MG63 (cell line): ENCODE data around the gene DYNC2LI1. TPM values are rescaled to one million over a fixed set of nuclear protein-coding genes. Genes with fewer than 3 reads are reported as not detected.

Source experiments
- DNase-seq: peaks from one replicate; pipeline ENCODE4 v3.0.0-alpha.2; 2020
- H3K27me3 ChIP-seq: fragments of 250-450 bp; sonication (Bioruptor Pico); 2 replicates; pipeline ENCODE4 v1.5.1; 2020; ENCODE audit warnings: mild to moderate bottlenecking, moderate library complexity
- H3K36me3 ChIP-seq: fragments of 250-450 bp; sonication (Bioruptor Pico); 2 replicates; pipeline ENCODE4 v1.5.1; 2020; ENCODE audit warnings: mild to moderate bottlenecking, moderate library complexity
- H3K4me3 ChIP-seq: fragments of 250-450 bp; sonication (Bioruptor Pico); 2 replicates; pipeline ENCODE4 v1.5.1; 2020; ENCODE audit warnings: mild to moderate bottlenecking, moderate library complexity
- H3K9me3 ChIP-seq: fragments of 250-450 bp; sonication (Bioruptor Pico); 2 replicates; pipeline ENCODE4 v1.5.1; 2020; ENCODE audit warnings: mild to moderate bottlenecking, moderate library complexity
- total RNA-seq: library from RNA; depleted of rRNA; stranded (reverse); fragments of >200 nt; shearing (Covaris generic); gene quantifications from 2 replicates; pipeline ENCODE4 v1.2.3, GENCODE V29; 2014; ENCODE audit warnings: low replicate concordance

The DYNC2LI1 gene
- total RNA-seq, 1 experiment from 2014 or later, result 22.4 TPM

- Histone ChIP-seq H3K27me3 (no peaks in the 10 kb centered on the region), H3K4me3 (no peak overlapping the region), H3K9me3 (no peaks in the 10 kb centered on the region), H3K36me3 (no peaks in the 10 kb centered on the region; the same call in 1 of the 2 replicates)
- no peak for DNase-seq
Observed at GRCh38 chr2:43794956-43795355, 21.1 kb downstream of the DYNC2LI1 start.

- H3K9me3 ChIP-seq, result no peaks in the 10 kb centered on the region
Observed at GRCh38 chr2:43796206-43796605, 22.4 kb downstream of the DYNC2LI1 start.

GRCh38 chr2:43798300-43798699, 24.5 kb downstream of the DYNC2LI1 start:
- no peak overlapping the region for H3K4me3 ChIP-seq
- DNase-seq, result no peak
- no peaks in the 10 kb centered on the region for H3K36me3 ChIP-seq
- no peaks in the 10 kb centered on the region for H3K9me3 ChIP-seq
- no peaks in the 10 kb centered on the region for H3K27me3 ChIP-seq

More at GRCh38 chr2:43796206-43796605, 22.4 kb downstream of the DYNC2LI1 start:
- H3K4me3 ChIP-seq, result no peak overlapping the region
- H3K27me3 ChIP-seq, result no peaks in the 10 kb centered on the region
- DNase-seq, result no peak
- H3K36me3 ChIP-seq, result no peaks in the 10 kb centered on the region; the same call in 1 of the 2 replicates

- no peaks in the 10 kb centered on the region for H3K27me3 ChIP-seq
- no peak for DNase-seq
- no peaks in the 10 kb centered on the region for H3K36me3 ChIP-seq
- H3K4me3 ChIP-seq, result no peak overlapping the region
- no peaks in the 10 kb centered on the region for H3K9me3 ChIP-seq
Observed at GRCh38 chr2:43800894-43801293, 27.1 kb downstream of the DYNC2LI1 start.

- no peak overlapping the region for H3K4me3 ChIP-seq
- H3K9me3 ChIP-seq, result no peaks in the 10 kb centered on the region
- no peak for DNase-seq
- no peaks in the 10 kb centered on the region for H3K36me3 ChIP-seq
- no peaks in the 10 kb centered on the region for H3K27me3 ChIP-seq
Observed at GRCh38 chr2:43802135-43802534, 28.3 kb downstream of the DYNC2LI1 start.

GRCh38 chr2:43803113-43803512, 29.3 kb downstream of the DYNC2LI1 start:
- H3K27me3 ChIP-seq, result no peaks in the 10 kb centered on the region
- H3K36me3 ChIP-seq, result no peaks in the 10 kb centered on the region
- no peak overlapping the region for H3K4me3 ChIP-seq
- H3K9me3 ChIP-seq, result no peaks in the 10 kb centered on the region
- DNase-seq, result no peak

GRCh38 chr2:43806719-43807031, 32.8 kb downstream of the DYNC2LI1 start:
- no peaks in the 10 kb centered on the region for H3K27me3 ChIP-seq
- no peaks in the 10 kb centered on the region for H3K9me3 ChIP-seq
- H3K36me3 ChIP-seq, result no peaks in the 10 kb centered on the region
- no peak overlapping the region for H3K4me3 ChIP-seq
- no peak for DNase-seq

- no peak for DNase-seq
- Histone ChIP-seq H3K4me3 (no peak overlapping the region), H3K36me3 (no peaks in the 10 kb centered on the region), H3K27me3 (no peaks in the 10 kb centered on the region), H3K9me3 (no peaks in the 10 kb centered on the region)
Observed at GRCh38 chr2:43810452-43810851, 36.6 kb downstream of the DYNC2LI1 start.

GRCh38 chr2:43810888-43811287, 37.0 kb downstream of the DYNC2LI1 start:
- Histone ChIP-seq H3K36me3 (no peaks in the 10 kb centered on the region), H3K27me3 (no peaks in the 10 kb centered on the region)
- DNase-seq, result no peak

GRCh38 chr2:43812006-43812405, 38.2 kb downstream of the DYNC2LI1 start:
- Histone ChIP-seq H3K36me3 (no peaks in the 10 kb centered on the region), H3K4me3 (no peak overlapping the region), H3K9me3 (no peaks in the 10 kb centered on the region), H3K27me3 (no peaks in the 10 kb centered on the region)
- no peak for DNase-seq

More at GRCh38 chr2:43810888-43811287, 37.0 kb downstream of the DYNC2LI1 start:
- H3K9me3 ChIP-seq, result no peaks in the 10 kb centered on the region
- H3K4me3 ChIP-seq, result no peak overlapping the region

GRCh38 chr2:43812947-43813346, 39.1 kb downstream of the DYNC2LI1 start:
- Histone ChIP-seq H3K36me3 (no peaks in the 10 kb centered on the region), H3K9me3 (no peaks in the 10 kb centered on the region), H3K4me3 (no peak overlapping the region), H3K27me3 (no peaks in the 10 kb centered on the region)
- no peak for DNase-seq

GRCh38 chr2:43814711-43815110, 40.9 kb downstream of the DYNC2LI1 start:
- H3K9me3 ChIP-seq, result no peaks in the 10 kb centered on the region
- no peaks in the 10 kb centered on the region for H3K36me3 ChIP-seq
- no peak overlapping the region for H3K4me3 ChIP-seq
- H3K27me3 ChIP-seq, result no peaks in the 10 kb centered on the region
- no peak for DNase-seq

- H3K36me3 ChIP-seq, result no peaks in the 10 kb centered on the region
- peak; percentile 21 for DNase-seq
- no peaks in the 10 kb centered on the region for H3K9me3 ChIP-seq
- no peaks in the 10 kb centered on the region for H3K27me3 ChIP-seq
- no peak overlapping the region for H3K4me3 ChIP-seq
Observed at GRCh38 chr2:43818761-43819160, 44.9 kb downstream of the DYNC2LI1 start.

GRCh38 chr2:43819491-43820163, 45.8 kb downstream of the DYNC2LI1 start:
- DNase-seq, result no peak
- no peak overlapping the region for H3K4me3 ChIP-seq
- no peaks in the 10 kb centered on the region for H3K9me3 ChIP-seq
- H3K36me3 ChIP-seq, result no peaks in the 10 kb centered on the region
- H3K27me3 ChIP-seq, result no peaks in the 10 kb centered on the region

- DNase-seq, result no peak
- Histone ChIP-seq H3K9me3 (no peaks in the 10 kb centered on the region), H3K27me3 (no peaks in the 10 kb centered on the region), H3K36me3 (no peaks in the 10 kb centered on the region), H3K4me3 (no peak overlapping the region)
Observed at GRCh38 chr2:43822839-43823238, 49.0 kb downstream of the DYNC2LI1 start.

GRCh38 chr2:43823751-43824150, 49.9 kb downstream of the DYNC2LI1 start:
- no peaks in the 10 kb centered on the region for H3K36me3 ChIP-seq
- H3K4me3 ChIP-seq, result no peak overlapping the region
- H3K9me3 ChIP-seq, result no peaks in the 10 kb centered on the region
- no peaks in the 10 kb centered on the region for H3K27me3 ChIP-seq
- no peak for DNase-seq

GRCh38 chr2:43824512-43824911, 50.7 kb downstream of the DYNC2LI1 start:
- Histone ChIP-seq H3K36me3 (no peaks in the 10 kb centered on the region), H3K9me3 (no peaks in the 10 kb centered on the region), H3K27me3 (no peaks in the 10 kb centered on the region), H3K4me3 (no peak overlapping the region)
- no peak for DNase-seq

GRCh38 chr2:43824951-43825493, 51.2 kb downstream of the DYNC2LI1 start:
- Histone ChIP-seq H3K27me3 (no peaks in the 10 kb centered on the region), H3K36me3 (no peaks in the 10 kb centered on the region), H3K9me3 (no peaks in the 10 kb centered on the region), H3K4me3 (no peak overlapping the region)
- DNase-seq, result no peak
